SK-N-SH (cell line): ENCODE data around the gene ZNF646.

Source experiments
- CHD2 ChIP-seq: fragments of 150-350 bp; IDR thresholded peaks from 2 replicates; pipeline ENCODE4 v1.6.1; 2018; ENCODE audit warnings: low read length; ENCODE audit not compliant: partially characterized antibody
- GABPA ChIP-seq: IDR thresholded peaks from 2 replicates; pipeline ENCODE4 v1.4.0; 2012; ENCODE audit warnings: low read depth, mild to moderate bottlenecking
- JUND ChIP-seq: IDR thresholded peaks from 2 replicates; pipeline ENCODE4 v1.4.0; 2012
- MEF2A ChIP-seq: IDR thresholded peaks from 2 replicates; pipeline ENCODE4 v1.4.0; 2012; ENCODE audit warnings: low read depth, borderline replicate concordance
- NFIC ChIP-seq: IDR thresholded peaks from 2 replicates; pipeline ENCODE4 v1.4.0; 2012; ENCODE audit warnings: borderline replicate concordance
- POLR2AphosphoS5 ChIP-seq: IDR thresholded peaks from 2 replicates; pipeline ENCODE4 v1.6.1; 2012; ENCODE audit warnings: low read depth, low read length
- RCOR1 ChIP-seq: fragments of 150-350 bp; IDR thresholded peaks from 2 replicates; pipeline ENCODE4 v1.6.1; 2017; ENCODE audit warnings: antibody characterized with exemption, low read length
- RXRA ChIP-seq: IDR thresholded peaks from 2 replicates; pipeline ENCODE4 v1.4.0; 2012; ENCODE audit warnings: low read depth, mild to moderate bottlenecking, borderline replicate concordance
- TAF1 ChIP-seq: IDR thresholded peaks from 2 replicates; pipeline ENCODE4 v1.6.1; 2012; ENCODE audit warnings: low read depth, mild to moderate bottlenecking, low read length, moderate library complexity, borderline replicate concordance
- YY1 ChIP-seq: IDR thresholded peaks from 2 replicates; pipeline ENCODE4 v1.4.0; 2012; ENCODE audit warnings: low read depth, mild to moderate bottlenecking
- TF ChIP-seq, protein P1 (sequence below): IDR thresholded peaks from 2 replicates; pipeline ENCODE4 v1.6.1; 2012; ENCODE audit warnings: mild to moderate bottlenecking, low read depth, low read length, moderate library complexity
- TF ChIP-seq, protein P2 (sequence below): fragments of 200-600 bp; sonication (generic); IDR thresholded peaks from 2 replicates; pipeline ENCODE4 v1.6.1; 2017; ENCODE audit warnings: antibody characterized with exemption, mild to moderate bottlenecking, moderate library complexity
- TF ChIP-seq, protein P3 (sequence below): IDR thresholded peaks from 2 replicates; pipeline ENCODE4 v1.4.0; 2012; ENCODE audit warnings: low read depth, borderline replicate concordance

DNA sequence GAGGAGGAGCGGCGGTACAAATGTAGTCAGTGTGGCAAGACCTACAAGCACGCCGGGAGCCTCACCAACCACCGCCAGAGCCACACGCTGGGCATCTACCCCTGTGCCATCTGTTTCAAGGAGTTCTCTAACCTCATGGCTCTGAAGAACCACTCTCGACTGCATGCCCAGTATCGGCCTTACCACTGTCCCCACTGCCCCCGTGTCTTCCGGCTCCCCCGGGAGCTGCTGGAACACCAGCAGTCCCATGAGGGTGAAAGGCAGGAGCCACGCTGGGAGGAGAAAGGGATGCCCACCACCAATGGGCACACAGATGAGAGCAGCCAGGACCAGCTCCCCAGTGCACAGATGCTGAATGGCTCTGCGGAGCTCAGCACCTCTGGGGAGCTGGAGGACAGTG, 2.8 kb downstream of the ZNF646 start:
- TF ChIP-seq, protein P1, sequence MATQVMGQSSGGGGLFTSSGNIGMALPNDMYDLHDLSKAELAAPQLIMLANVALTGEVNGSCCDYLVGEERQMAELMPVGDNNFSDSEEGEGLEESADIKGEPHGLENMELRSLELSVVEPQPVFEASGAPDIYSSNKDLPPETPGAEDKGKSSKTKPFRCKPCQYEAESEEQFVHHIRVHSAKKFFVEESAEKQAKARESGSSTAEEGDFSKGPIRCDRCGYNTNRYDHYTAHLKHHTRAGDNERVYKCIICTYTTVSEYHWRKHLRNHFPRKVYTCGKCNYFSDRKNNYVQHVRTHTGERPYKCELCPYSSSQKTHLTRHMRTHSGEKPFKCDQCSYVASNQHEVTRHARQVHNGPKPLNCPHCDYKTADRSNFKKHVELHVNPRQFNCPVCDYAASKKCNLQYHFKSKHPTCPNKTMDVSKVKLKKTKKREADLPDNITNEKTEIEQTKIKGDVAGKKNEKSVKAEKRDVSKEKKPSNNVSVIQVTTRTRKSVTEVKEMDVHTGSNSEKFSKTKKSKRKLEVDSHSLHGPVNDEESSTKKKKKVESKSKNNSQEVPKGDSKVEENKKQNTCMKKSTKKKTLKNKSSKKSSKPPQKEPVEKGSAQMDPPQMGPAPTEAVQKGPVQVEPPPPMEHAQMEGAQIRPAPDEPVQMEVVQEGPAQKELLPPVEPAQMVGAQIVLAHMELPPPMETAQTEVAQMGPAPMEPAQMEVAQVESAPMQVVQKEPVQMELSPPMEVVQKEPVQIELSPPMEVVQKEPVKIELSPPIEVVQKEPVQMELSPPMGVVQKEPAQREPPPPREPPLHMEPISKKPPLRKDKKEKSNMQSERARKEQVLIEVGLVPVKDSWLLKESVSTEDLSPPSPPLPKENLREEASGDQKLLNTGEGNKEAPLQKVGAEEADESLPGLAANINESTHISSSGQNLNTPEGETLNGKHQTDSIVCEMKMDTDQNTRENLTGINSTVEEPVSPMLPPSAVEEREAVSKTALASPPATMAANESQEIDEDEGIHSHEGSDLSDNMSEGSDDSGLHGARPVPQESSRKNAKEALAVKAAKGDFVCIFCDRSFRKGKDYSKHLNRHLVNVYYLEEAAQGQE = no peak
- TF ChIP-seq, protein P2, sequence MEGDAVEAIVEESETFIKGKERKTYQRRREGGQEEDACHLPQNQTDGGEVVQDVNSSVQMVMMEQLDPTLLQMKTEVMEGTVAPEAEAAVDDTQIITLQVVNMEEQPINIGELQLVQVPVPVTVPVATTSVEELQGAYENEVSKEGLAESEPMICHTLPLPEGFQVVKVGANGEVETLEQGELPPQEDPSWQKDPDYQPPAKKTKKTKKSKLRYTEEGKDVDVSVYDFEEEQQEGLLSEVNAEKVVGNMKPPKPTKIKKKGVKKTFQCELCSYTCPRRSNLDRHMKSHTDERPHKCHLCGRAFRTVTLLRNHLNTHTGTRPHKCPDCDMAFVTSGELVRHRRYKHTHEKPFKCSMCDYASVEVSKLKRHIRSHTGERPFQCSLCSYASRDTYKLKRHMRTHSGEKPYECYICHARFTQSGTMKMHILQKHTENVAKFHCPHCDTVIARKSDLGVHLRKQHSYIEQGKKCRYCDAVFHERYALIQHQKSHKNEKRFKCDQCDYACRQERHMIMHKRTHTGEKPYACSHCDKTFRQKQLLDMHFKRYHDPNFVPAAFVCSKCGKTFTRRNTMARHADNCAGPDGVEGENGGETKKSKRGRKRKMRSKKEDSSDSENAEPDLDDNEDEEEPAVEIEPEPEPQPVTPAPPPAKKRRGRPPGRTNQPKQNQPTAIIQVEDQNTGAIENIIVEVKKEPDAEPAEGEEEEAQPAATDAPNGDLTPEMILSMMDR = no peak
- TF ChIP-seq YY1 = no peak
- no peak for TF ChIP-seq RCOR1
- no peak for TF ChIP-seq RXRA
- TF ChIP-seq MEF2A = no peak
- no peak for TF ChIP-seq GABPA
- no peak for TF ChIP-seq CHD2
- TF ChIP-seq TAF1 = no peak
- TF ChIP-seq NFIC = no peak
- TF ChIP-seq POLR2AphosphoS5 = no peak
- TF ChIP-seq, protein P3, sequence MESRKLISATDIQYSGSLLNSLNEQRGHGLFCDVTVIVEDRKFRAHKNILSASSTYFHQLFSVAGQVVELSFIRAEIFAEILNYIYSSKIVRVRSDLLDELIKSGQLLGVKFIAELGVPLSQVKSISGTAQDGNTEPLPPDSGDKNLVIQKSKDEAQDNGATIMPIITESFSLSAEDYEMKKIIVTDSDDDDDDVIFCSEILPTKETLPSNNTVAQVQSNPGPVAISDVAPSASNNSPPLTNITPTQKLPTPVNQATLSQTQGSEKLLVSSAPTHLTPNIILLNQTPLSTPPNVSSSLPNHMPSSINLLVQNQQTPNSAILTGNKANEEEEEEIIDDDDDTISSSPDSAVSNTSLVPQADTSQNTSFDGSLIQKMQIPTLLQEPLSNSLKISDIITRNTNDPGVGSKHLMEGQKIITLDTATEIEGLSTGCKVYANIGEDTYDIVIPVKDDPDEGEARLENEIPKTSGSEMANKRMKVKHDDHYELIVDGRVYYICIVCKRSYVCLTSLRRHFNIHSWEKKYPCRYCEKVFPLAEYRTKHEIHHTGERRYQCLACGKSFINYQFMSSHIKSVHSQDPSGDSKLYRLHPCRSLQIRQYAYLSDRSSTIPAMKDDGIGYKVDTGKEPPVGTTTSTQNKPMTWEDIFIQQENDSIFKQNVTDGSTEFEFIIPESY = no peak
- TF ChIP-seq JUND = no peak
